Measurements from ENCODE around the gene PLA2G12B. TPM values are rescaled to one million over a fixed set of nuclear protein-coding genes. Genes with fewer than 3 reads are reported as not detected.
A peak's percentile ranks its signal among the peaks of the same experiment; 100 is the strongest.

Gene PLA2G12B
- total RNA-seq, 1 experiment from 2014 or later: not detected

DNA sequence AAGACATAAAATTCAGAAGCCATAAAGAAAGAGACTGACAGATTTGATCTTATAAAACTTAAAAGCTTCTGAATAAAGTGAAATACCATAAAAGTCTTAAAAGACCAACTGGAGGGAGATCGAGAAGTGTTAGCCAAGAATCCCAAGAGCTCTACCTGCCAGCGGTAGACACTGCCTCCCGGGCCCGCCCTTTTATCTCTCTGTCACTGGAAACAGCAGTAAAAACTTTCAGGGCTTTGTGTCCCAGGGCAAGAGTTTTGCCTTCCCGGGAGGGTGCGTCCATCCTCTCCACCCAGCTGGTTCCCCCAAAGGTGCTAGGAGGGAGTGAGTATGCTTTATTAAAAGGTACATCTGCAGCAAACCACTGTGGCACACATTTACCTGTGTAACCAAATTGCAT, 5.8 kb downstream of the PLA2G12B start:
- Mint-ChIP-seq H3K4me3 (ENCODE audit: unreplicated experiment) (no peak overlapping the region), H3K9me3 (ENCODE audit: unreplicated experiment) (no peaks in the 10 kb centered on the region), H3K27me3 (ENCODE audit: insufficient read depth, unreplicated experiment) (no peaks in the 10 kb centered on the region), H3K36me3 (ENCODE audit: insufficient read depth, unreplicated experiment) (no peaks in the 10 kb centered on the region), H3K27ac (ENCODE audit: low read depth, unreplicated experiment) (no peak overlapping the region), H3K4me1 (ENCODE audit: insufficient read depth, unreplicated experiment) (no peaks in the 10 kb centered on the region)
- BruUV-seq (replicated peaks): no TSS peak
- intact Hi-C loops (cut with micrococcal nuclease): no loop called here
- no peak for DNase-seq (ENCODE audit: unreplicated experiment)
- ChIA-PET POLR2A (no interaction called here), CTCF (interaction anchor here (0.7 kb wide), 1 partner anchor 346 kb away, joined by 4 read pairs; no protein-coding TSS in a partner anchor)
- TF ChIP-seq, protein P1, sequence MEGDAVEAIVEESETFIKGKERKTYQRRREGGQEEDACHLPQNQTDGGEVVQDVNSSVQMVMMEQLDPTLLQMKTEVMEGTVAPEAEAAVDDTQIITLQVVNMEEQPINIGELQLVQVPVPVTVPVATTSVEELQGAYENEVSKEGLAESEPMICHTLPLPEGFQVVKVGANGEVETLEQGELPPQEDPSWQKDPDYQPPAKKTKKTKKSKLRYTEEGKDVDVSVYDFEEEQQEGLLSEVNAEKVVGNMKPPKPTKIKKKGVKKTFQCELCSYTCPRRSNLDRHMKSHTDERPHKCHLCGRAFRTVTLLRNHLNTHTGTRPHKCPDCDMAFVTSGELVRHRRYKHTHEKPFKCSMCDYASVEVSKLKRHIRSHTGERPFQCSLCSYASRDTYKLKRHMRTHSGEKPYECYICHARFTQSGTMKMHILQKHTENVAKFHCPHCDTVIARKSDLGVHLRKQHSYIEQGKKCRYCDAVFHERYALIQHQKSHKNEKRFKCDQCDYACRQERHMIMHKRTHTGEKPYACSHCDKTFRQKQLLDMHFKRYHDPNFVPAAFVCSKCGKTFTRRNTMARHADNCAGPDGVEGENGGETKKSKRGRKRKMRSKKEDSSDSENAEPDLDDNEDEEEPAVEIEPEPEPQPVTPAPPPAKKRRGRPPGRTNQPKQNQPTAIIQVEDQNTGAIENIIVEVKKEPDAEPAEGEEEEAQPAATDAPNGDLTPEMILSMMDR (IDR thresholded peaks at IDR 0.05; ENCODE audit: unreplicated experiment): no peak

DNA sequence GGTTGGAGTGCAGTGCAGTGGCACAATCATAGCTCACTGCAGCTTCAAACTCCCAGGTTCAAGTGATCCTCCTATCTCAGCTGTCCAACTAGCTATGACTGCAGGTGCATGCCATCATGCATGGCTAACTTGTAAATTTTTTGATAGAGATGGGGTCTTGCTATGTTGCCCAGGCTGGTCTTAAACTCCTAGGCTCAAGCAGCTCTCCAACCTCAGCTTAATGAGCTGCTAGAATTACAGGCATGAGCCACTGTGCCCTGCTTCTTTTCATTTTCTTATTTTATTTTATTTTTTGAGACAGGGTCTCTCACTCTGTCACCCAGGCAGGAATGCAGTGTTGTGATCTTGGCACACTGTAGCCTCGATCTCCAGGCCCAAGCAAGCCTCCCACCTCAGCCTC, 7.6 kb downstream of the PLA2G12B start:
- TF ChIP-seq, protein P1 (IDR thresholded peaks at IDR 0.05; ENCODE audit: unreplicated experiment): no peak
- H3K36me3 Mint-ChIP-seq (ENCODE audit: insufficient read depth, unreplicated experiment): no peaks in the 10 kb centered on the region
- no peaks in the 10 kb centered on the region for H3K27me3 Mint-ChIP-seq (ENCODE audit: insufficient read depth, unreplicated experiment)
- no peak for DNase-seq (ENCODE audit: unreplicated experiment)
- H3K27ac Mint-ChIP-seq (ENCODE audit: low read depth, unreplicated experiment): no peak overlapping the region
- no peak overlapping the region for H3K4me3 Mint-ChIP-seq (ENCODE audit: unreplicated experiment)
- BruUV-seq (replicated peaks): no TSS peak
- no peaks in the 10 kb centered on the region for H3K4me1 Mint-ChIP-seq (ENCODE audit: insufficient read depth, unreplicated experiment)
- POLR2A ChIA-PET: no interaction called here
- intact Hi-C loops (cut with micrococcal nuclease): no loop called here
- H3K9me3 Mint-ChIP-seq (ENCODE audit: unreplicated experiment): no peaks in the 10 kb centered on the region
- CTCF ChIA-PET: no interaction called here

DNA sequence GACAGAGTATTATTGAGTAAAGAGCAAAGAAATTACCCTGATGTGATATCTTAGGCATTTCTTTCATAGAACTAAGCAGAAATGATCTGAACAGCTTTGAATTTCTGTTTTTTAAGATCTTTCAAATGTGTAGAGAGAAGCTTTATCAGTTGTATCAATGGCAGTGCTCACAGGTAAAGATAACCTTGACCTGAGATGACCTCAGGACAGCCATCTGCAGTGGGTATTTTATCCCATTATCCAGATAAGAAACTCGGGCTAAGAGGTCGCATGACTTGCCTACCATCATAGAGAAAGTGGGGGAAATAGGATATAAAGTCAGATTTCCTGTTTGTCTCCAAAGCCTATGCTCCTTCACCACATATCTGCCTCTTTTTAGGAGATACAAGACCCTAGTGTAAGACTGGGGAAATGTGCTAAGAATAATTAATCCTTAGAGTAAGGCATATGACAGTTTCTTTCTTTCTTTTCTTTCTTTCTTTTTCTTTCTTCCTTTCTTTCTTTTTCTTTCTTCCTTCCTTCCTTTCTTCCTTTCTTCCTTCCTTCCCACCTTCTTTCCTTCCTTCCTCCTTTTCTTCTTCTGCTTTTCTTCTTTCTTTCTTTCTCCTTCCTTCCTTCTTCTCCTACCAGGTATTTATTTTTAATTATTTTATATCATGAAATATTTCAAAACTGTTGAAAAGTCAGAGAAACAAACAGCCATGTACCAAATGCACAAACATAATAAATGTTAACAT, 10.9 kb downstream of the PLA2G12B start:
- no TSS peak for BruUV-seq (replicated peaks)
- H3K4me1 Mint-ChIP-seq (ENCODE audit: insufficient read depth, unreplicated experiment): no peaks in the 10 kb centered on the region
- ChIA-PET POLR2A (no interaction called here), CTCF (interaction anchor here (0.6 to 0.7 kb wide), 2 partner anchors 10 to 15 kb away, joined by 3 read pairs; no protein-coding TSS in a partner anchor)
- no peak overlapping the region for H3K27ac Mint-ChIP-seq (ENCODE audit: low read depth, unreplicated experiment)
- intact Hi-C loops (cut with micrococcal nuclease): no loop called here
- TF ChIP-seq, protein P1 (IDR thresholded peaks at IDR 0.05; ENCODE audit: unreplicated experiment): no peak
- H3K9me3 Mint-ChIP-seq (ENCODE audit: unreplicated experiment): no peaks in the 10 kb centered on the region
- H3K4me3 Mint-ChIP-seq (ENCODE audit: unreplicated experiment): no peak overlapping the region
- no peak for DNase-seq (ENCODE audit: unreplicated experiment)
- H3K27me3 Mint-ChIP-seq (ENCODE audit: insufficient read depth, unreplicated experiment): no peaks in the 10 kb centered on the region
- no peaks in the 10 kb centered on the region for H3K36me3 Mint-ChIP-seq (ENCODE audit: insufficient read depth, unreplicated experiment)

DNA sequence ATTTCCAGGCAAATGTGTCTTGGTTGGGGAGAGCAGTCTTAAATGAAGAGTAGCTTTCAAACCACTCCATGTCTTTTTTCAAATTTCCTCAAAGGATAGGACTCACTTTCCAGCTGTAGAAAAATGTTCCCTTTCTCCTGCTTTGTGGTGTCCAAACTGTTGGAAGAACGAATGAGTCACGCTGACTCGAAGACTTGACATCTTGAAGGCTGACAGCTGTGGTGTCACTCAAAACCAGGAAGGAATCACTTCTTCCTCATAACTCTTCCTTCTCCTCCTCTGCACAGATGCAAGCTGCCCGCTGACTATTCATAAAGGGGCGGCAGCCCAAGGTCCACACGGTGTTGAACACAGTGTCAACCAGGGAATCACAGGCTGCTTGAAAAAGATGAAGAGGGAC, 19.2 kb downstream of the PLA2G12B start:
- no TSS peak for BruUV-seq (replicated peaks)
- peak; percentile 34 for DNase-seq (ENCODE audit: unreplicated experiment)
- H3K27me3 Mint-ChIP-seq (ENCODE audit: insufficient read depth, unreplicated experiment): no peaks in the 10 kb centered on the region
- no peaks in the 10 kb centered on the region for H3K9me3 Mint-ChIP-seq (ENCODE audit: unreplicated experiment)
- TF ChIP-seq, protein P1 (IDR thresholded peaks at IDR 0.05; ENCODE audit: unreplicated experiment): no peak
- H3K27ac Mint-ChIP-seq (ENCODE audit: low read depth, unreplicated experiment): no peak overlapping the region
- H3K4me3 Mint-ChIP-seq (ENCODE audit: unreplicated experiment): no peak overlapping the region
- ChIA-PET POLR2A (interaction anchor here (0.6 kb wide), 1 partner anchor 7 kb away, joined by 3 read pairs; no protein-coding TSS in a partner anchor), CTCF (no interaction called here)
- no peaks in the 10 kb centered on the region for H3K36me3 Mint-ChIP-seq (ENCODE audit: insufficient read depth, unreplicated experiment)
- H3K4me1 Mint-ChIP-seq (ENCODE audit: insufficient read depth, unreplicated experiment): no peaks in the 10 kb centered on the region
- intact Hi-C loops (cut with micrococcal nuclease): no loop called here
